GM12878 (cell line): Measurements from ENCODE around the gene SMARCC1. TPM values are rescaled to one million over a fixed set of nuclear protein-coding genes. Genes with fewer than 3 reads are reported as not detected.

ENCODE experiments used
- ATAC-seq: fragments of 200-7000 bp; cut with Tn5 transposase; 3 replicates; pipeline ENCODE4 v1.9.1; 2020; ENCODE audit warnings: mild to moderate bottlenecking, moderate library complexity
- BruUV-seq: library from RNA; stranded (reverse); fragments of 400-500 nt; replicated peaks from 2 replicates; lab custom pipeline; 2021; lab: Mats Ljungman, UMichigan
- CTCF ChIA-PET: fragments of 300-600 bp; sonication (Branson Sonifier 250); formaldehyde crosslinking; extraction: SDS; loops from one replicate; lab custom pipeline; 2021; ENCODE audit warnings: inconsistent platforms; lab: Yijun Ruan, JAX
- POLR2A ChIA-PET: fragments of 350-600 bp; formaldehyde crosslinking; extraction: SDS; loops from one replicate; lab custom pipeline; 2021; ENCODE audit warnings: inconsistent platforms; lab: Charles Lee
- RAD21 ChIA-PET: fragments of 300-600 bp; sonication (Branson Sonifier 250); formaldehyde crosslinking; loops from one replicate; lab custom pipeline; 2023; ENCODE audit warnings: antibody characterized with exemption; ENCODE audit not compliant: unreplicated experiment; lab: Charles Lee
- SMC1A ChIA-PET: fragments of 300-600 bp; sonication (Branson Sonifier 250); formaldehyde crosslinking; loops from one replicate; lab custom pipeline; 2023; ENCODE audit not compliant: unreplicated experiment, uncharacterized antibody; lab: Charles Lee
- DNase-seq: peaks from one replicate; pipeline ENCODE4 v3.0.0-alpha.2; 2011; ENCODE audit warnings: low read depth, low spot score
- FAIRE-seq: peaks from 3 replicates; lab custom pipeline; 2011; peaks lifted over from hg19 to GRCh38; lab: Jason Lieb, UNC
- H2AFZ ChIP-seq: 2 replicates; pipeline ENCODE4 v1.6.0; 2011; ENCODE audit warnings: low read depth, low read length, control low read depth; ENCODE audit not compliant: control insufficient read depth
- H3K27ac ChIP-seq: 2 replicates; pipeline ENCODE4 v1.5.1; 2011; ENCODE audit warnings: control low read depth; ENCODE audit not compliant: control insufficient read depth, insufficient read depth
- H3K27me3 ChIP-seq, 2 experiments: replicated peaks in 1 of 2; 2 replicates each; pipeline versions ENCODE4 v1.6.0 to v1.6.1; 2011; ENCODE audit warnings: low read length in 1 of 2; ENCODE audit not compliant: control insufficient read depth in 2 of 2, insufficient read depth in 2 of 2
- H3K36me3 ChIP-seq, 2 experiments: 2 replicates each; pipeline ENCODE4 v1.5.1; 2011; ENCODE audit warnings: low read length in 1 of 2; ENCODE audit not compliant: control insufficient read depth in 2 of 2, insufficient read depth in 2 of 2
- H3K4me1 ChIP-seq: 2 replicates; pipeline ENCODE4 v1.6.1; 2011; ENCODE audit warnings: mild to moderate bottlenecking, low read length, moderate library complexity, mixed read lengths; ENCODE audit not compliant: control insufficient read depth, insufficient read depth
- H3K4me2 ChIP-seq: 2 replicates; pipeline ENCODE4 v1.6.0; 2011; ENCODE audit warnings: control low read depth; ENCODE audit not compliant: control insufficient read depth, insufficient read depth
- H3K4me3 ChIP-seq: fragments of 200-600 bp; sonication (generic); 2 replicates; pipeline ENCODE4 v1.5.1; 2016
- H3K79me2 ChIP-seq: 2 replicates; pipeline ENCODE4 v1.6.0; 2011; ENCODE audit warnings: low read length; ENCODE audit not compliant: control insufficient read depth, insufficient read depth
- H3K9ac ChIP-seq: 2 replicates; pipeline ENCODE4 v1.8.0; 2011; ENCODE audit warnings: low read length, control low read depth, mixed read lengths; ENCODE audit not compliant: control insufficient read depth, insufficient read depth
- H3K9me3 ChIP-seq: replicated peaks from 3 replicates; pipeline ENCODE4 v1.5.1; 2011; ENCODE audit warnings: mild to moderate bottlenecking, low read length; ENCODE audit not compliant: control insufficient read depth, insufficient read depth
- H4K20me1 ChIP-seq: 2 replicates; pipeline ENCODE4 v1.6.0; 2011; ENCODE audit not compliant: control insufficient read depth, insufficient read depth
- BRCA1 ChIP-seq: IDR thresholded peaks from 2 replicates; pipeline ENCODE4 v1.6.1; 2011; ENCODE audit warnings: low read depth, low read length, improper control_type of control experiment
- CBX3 ChIP-seq: fragments of 200-600 bp; sonication (generic); IDR thresholded peaks from 2 replicates; pipeline ENCODE4 v1.6.1; 2016; ENCODE audit warnings: low read depth, borderline replicate concordance
- CREB1 ChIP-seq: IDR thresholded peaks from 2 replicates; pipeline ENCODE4 v1.6.1; 2012; ENCODE audit warnings: low read depth, mild to moderate bottlenecking, inconsistent platforms
- HDAC2 ChIP-seq: fragments of 200-600 bp; sonication (generic); IDR thresholded peaks from 2 replicates; pipeline ENCODE4 v1.6.1; 2017
- POU2F2 ChIP-seq: IDR thresholded peaks from 3 replicates; pipeline ENCODE4 v1.6.1; 2011; ENCODE audit warnings: low read depth, mild to moderate bottlenecking, low read length, borderline replicate concordance
- SIX5 ChIP-seq: IDR thresholded peaks from 2 replicates; pipeline ENCODE4 v1.6.1; 2011; ENCODE audit warnings: mild to moderate bottlenecking, low read depth, low read length, moderate library complexity; ENCODE audit not compliant: severe bottlenecking
- SMAD5 ChIP-seq: IDR thresholded peaks from 2 replicates; pipeline ENCODE4 v1.6.1; 2016; ENCODE audit warnings: antibody characterized with exemption, low read depth
- SREBF1 ChIP-seq: IDR thresholded peaks from 2 replicates; pipeline ENCODE4 v1.6.1; 2012; ENCODE audit warnings: mild to moderate bottlenecking, low read length
- TCF12 ChIP-seq: IDR thresholded peaks from 2 replicates; pipeline ENCODE4 v1.6.1; 2011; ENCODE audit warnings: low read depth, mild to moderate bottlenecking, low read length
- TCF7 ChIP-seq: IDR thresholded peaks from 2 replicates; pipeline ENCODE4 v1.6.1; 2014; ENCODE audit warnings: antibody characterized with exemption, borderline replicate concordance
- ZNF274 ChIP-seq: IDR thresholded peaks from one replicate; pipeline ENCODE4 v1.8.0; 2011; ENCODE audit not compliant: insufficient read length, insufficient read depth
- ZZZ3 ChIP-seq: IDR thresholded peaks from 2 replicates; pipeline ENCODE4 v1.6.1; 2011; ENCODE audit warnings: low read depth; ENCODE audit not compliant: control insufficient read depth, insufficient read length
- WGBS: methylation state at CpG from one replicate; pipeline ENCODE4 v1.1.6; 2016; ENCODE audit warnings: low lambda C conversion rate; ENCODE audit not compliant: insufficient replicate concordance, insufficient coverage; ENCODE audit errors: missing lambda C conversion rate; 5-methylcytosine and 5-hydroxymethylcytosine counted together
- in situ Hi-C: fragments of 300-500 bp; cut with MboI; formaldehyde crosslinking; loops from 9 replicates; pipeline ENCODE4 v1.14.3; 2018; ENCODE audit warnings: mixed read lengths
- intact Hi-C: fragments of 100-400 bp; cut with micrococcal nuclease; formaldehyde crosslinking; loops from one replicate; pipeline ENCODE4 v1.14.2; 2022; ENCODE audit not compliant: unreplicated experiment
- polyA plus RNA-seq, 11 experiments: library from polyadenylated mRNA; depleted of rRNA in 4 of 11; unstranded in 6 of 11; stranded (reverse) in 5 of 11; fragments of >200 nt; fragmentation: Nextera tagmentation in 4 of 11; fragmentation: Illumina TruSeq in 1 of 11; extraction: Ambion mirVana in 4 of 11; extraction: Trizol in 1 of 11; gene quantifications; 1 replicate in 1 of 11; 2 replicates in 10 of 11; pipeline versions ENCODE4 v1.2.1 to v1.2.3, GENCODE V29; 2011 to 2016; ENCODE audit warnings: inconsistent platforms in 2 of 11, missing spikeins in 2 of 11, low read depth in 1 of 11
- total RNA-seq, 4 experiments: library from RNA; depleted of rRNA in 3 of 4; stranded (reverse); fragments of >200 nt in 3 of 4; fragmentation: Illumina TruSeq in 1 of 4; extraction: Trizol in 1 of 4; gene quantifications; 2 replicates each; pipeline versions ENCODE4 v1.2.1 to v1.2.3, GENCODE V29; 2013 to 2021
- TF ChIP-seq, protein P1 (sequence below): fragments of 450-650 bp; IDR thresholded peaks from 2 replicates; pipeline ENCODE4 v1.6.1; 2016; ENCODE audit warnings: mild to moderate bottlenecking
- TF ChIP-seq, protein P2 (sequence below): IDR thresholded peaks from 2 replicates; pipeline ENCODE4 v1.6.1; 2011; ENCODE audit warnings: low read depth, mild to moderate bottlenecking, low read length, moderate library complexity, borderline replicate concordance; ENCODE audit errors: extremely low read depth

Gene SMARCC1
- total and polyA plus RNA-seq, 10 of the 15 experiments (the other 5 are each of a cell fraction or from before 2014, with no cell fraction given) = 26.6 to 147 (median 57.1) TPM

DNA sequence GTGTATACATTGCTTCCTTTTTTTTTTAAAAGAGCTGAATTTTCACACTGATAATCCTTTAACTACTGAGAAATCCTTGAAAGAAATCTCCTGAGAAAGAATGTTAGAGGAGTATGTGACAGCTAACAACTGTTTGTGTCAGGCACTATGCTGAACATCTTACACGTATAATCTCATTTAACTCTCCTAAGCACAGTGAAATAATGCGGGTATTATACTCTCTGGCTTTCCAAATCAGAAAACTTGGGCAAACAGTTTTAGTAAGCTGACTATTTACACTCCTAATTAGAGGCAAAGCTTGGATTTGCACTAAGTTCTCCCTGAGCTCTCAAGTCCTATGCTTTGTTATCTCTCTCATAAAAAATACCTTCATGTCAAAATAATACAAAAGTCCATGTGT, 69.3 kb downstream of the SMARCC1 start:
- H3K4me2 ChIP-seq = no peak overlapping the region
- no peak for TF ChIP-seq BRCA1
- no peak for TF ChIP-seq CREB1
- TF ChIP-seq ZZZ3 = no peak
- TF ChIP-seq SREBF1 = no peak
- TF ChIP-seq CBX3 = no peak
- TF ChIP-seq, protein P1, sequence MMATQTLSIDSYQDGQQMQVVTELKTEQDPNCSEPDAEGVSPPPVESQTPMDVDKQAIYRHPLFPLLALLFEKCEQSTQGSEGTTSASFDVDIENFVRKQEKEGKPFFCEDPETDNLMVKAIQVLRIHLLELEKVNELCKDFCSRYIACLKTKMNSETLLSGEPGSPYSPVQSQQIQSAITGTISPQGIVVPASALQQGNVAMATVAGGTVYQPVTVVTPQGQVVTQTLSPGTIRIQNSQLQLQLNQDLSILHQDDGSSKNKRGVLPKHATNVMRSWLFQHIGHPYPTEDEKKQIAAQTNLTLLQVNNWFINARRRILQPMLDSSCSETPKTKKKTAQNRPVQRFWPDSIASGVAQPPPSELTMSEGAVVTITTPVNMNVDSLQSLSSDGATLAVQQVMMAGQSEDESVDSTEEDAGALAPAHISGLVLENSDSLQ = no peak
- TF ChIP-seq HDAC2 = no peak
- TF ChIP-seq TCF12 = no peak
- no peak for TF ChIP-seq SIX5
- TF ChIP-seq, protein P2, sequence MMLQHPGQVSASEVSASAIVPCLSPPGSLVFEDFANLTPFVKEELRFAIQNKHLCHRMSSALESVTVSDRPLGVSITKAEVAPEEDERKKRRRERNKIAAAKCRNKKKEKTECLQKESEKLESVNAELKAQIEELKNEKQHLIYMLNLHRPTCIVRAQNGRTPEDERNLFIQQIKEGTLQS = no peak
- no peak for TF ChIP-seq ZNF274
- TF ChIP-seq TCF7 = no peak
- TF ChIP-seq POU2F2 = no peak
- no peak for TF ChIP-seq SMAD5
- no peaks in the 10 kb centered on the region for H3K4me1 ChIP-seq
- H3K79me2 ChIP-seq = no peaks in the 10 kb centered on the region
- RAD21 ChIA-PET = no interaction called here
- no TSS peak for BruUV-seq
- intact Hi-C loops = no loop called here
- in situ Hi-C loops = no loop called here
- WGBS = 96% methylated on average over 2 of the region's 2 CpGs
- H4K20me1 ChIP-seq = no peaks in the 10 kb centered on the region
- H3K4me3 ChIP-seq = no peak overlapping the region
- FAIRE-seq (no peak), DNase-seq (no peak), ATAC-seq (no peak)
- H3K27me3 ChIP-seq = no peaks in the 10 kb centered on the region
- SMC1A ChIA-PET = interaction anchor here (2.1 kb wide), 1 partner anchor 29 kb away, joined by 5 read pairs; no protein-coding TSS in a partner anchor
- CTCF ChIA-PET = interaction anchor here (1.1 to 1.6 kb wide), 2 partner anchors 11 to 72 kb away, joined by 3 read pairs; no protein-coding TSS in a partner anchor
- H3K9ac ChIP-seq = no peak overlapping the region
- no peaks in the 10 kb centered on the region for H3K9me3 ChIP-seq
- no peak overlapping the region for H3K27ac ChIP-seq
- no peak overlapping the region for H2AFZ ChIP-seq
- POLR2A ChIA-PET = no interaction called here
- peaks cover 6 to 47% of the 10 kb centered on the region in 2 experiments for H3K36me3 ChIP-seq
